ENCODE data around the gene THADA.
"Not testable (repeated sequence)": the region's sequence is repeated elsewhere in the genome, so short reads cannot be mapped to it uniquely, and the experiment has no call there.

THADA gene

DNA sequence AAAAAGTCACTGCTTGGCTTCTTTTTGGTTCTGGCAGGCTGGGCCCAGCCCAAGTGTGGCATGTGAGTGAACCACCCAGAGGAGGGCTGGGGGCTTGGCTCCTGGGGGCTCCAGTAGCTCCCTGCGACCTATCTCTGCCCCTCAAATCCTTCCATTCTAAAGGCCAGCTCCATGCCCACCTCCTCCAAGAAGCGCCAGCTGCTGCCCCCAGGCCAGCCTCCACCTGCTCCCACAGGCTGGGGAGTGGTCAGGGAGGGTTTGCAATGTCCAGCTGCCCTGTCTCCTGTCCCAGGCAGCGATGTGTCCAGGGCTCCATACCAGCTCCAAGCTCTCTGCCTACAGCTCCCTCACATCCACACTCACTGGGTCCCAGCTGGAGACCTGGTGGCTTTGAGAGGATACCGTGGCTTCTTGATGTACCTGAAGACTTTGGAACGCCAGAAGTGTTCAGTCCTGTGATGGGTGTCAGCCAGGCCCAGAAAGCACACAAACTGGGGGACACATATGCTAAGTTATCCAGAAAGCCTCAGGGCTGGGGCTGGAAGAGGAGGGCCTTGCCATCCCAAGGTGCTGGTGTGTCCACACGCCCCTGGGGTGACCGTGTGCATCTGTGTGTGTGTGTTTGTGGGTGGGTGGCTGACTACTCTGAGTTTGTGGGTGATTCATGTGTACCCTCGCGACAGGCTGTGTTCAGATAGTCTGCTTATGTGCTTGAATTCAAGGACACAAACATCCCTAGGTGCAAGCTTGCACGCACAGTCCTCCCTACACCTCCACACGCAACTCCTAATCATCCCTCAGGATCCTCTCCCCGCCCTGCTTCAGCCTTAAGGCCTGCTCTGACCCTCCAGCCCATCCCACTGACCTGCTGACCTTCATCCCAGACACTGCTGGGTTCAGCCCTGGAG, 402.8 kb downstream of the THADA start:
- peak in 1 of 2 donors; percentile 42 for DNase-seq

DNA sequence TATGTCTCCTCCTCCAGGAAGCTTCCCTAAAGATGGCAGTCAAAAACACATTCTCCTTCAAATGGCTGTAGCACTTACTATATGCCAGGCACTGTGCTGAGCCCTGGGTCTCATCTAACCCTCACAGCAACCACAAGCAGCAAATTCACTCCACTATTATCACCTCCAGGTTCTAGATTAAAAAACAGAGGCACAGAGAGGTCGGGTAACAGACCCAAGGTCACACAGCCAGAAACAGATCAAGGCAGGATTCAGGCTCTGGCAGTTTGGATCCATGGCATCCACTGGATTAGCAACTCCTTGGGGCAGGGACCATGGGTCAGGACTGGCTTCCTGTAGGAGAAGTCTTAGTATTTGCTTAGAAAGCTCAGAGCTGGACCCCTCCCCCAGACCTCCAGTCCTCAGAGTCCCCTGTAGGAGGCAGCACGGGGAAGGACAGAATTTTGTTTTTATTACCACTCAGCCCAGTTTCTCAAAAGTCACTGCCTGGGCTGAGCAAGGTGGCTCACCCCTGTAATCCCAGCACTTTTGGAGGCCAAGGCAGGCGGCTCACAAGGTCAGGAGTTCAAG, 403.8 kb downstream of the THADA start:
- no peak for DNase-seq

DNA sequence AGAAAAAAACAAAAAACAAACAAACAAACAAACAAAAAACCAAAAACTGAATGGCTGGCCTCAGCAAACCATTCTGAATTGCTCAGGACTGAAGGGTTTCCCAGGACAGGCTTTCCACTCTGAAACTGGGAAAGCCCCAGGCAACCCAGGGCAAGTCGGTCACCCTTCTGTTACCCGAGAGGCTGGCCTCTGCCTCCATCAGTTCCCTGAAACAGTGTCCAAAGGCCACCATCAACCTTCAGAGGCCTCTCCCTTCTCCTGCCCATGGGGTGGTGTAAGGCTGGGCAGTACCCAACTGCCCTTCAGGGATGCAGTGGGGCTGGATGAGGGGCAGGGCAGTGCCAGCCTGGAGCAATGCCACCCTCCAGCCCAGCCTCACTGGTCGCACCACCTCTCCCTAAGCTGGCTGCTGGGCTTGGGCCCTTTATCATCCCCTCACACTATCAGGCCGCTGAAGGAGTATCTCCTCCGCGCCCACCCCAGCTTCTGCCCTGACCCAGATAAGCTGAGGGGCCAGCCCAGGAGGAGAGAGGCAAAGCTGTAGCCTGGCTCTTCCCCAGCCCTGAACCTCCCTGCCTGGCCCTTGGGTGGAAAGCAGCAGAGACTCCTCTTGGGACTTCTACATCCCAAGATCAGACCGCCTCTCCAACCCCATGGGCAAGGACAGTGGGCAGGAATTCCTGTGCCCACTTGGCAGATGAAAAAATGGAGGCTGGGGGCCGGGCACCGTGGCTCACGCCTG, 405.4 kb downstream of the THADA start:
- no peak for DNase-seq

DNA sequence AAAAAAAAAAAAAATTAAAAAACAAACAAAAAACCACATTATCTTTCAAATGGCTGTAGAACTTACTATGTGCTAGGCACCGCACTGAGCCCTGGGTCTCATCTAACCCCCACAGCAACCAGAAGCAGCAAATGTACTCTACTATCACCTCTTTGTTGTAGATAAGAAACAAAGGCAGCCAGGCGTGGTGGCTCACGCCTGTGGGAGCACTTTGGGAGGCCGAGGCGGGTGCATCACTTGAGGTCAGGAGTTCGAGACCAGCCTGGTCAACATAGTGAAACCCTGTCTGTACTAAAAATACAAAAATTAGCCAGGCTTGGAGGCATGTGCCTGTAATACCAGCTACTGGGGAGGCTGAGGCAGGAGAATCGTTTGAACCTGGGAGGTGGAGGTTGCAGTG, 406.0 kb downstream of the THADA start:
- not testable (repeated sequence) for DNase-seq

DNA sequence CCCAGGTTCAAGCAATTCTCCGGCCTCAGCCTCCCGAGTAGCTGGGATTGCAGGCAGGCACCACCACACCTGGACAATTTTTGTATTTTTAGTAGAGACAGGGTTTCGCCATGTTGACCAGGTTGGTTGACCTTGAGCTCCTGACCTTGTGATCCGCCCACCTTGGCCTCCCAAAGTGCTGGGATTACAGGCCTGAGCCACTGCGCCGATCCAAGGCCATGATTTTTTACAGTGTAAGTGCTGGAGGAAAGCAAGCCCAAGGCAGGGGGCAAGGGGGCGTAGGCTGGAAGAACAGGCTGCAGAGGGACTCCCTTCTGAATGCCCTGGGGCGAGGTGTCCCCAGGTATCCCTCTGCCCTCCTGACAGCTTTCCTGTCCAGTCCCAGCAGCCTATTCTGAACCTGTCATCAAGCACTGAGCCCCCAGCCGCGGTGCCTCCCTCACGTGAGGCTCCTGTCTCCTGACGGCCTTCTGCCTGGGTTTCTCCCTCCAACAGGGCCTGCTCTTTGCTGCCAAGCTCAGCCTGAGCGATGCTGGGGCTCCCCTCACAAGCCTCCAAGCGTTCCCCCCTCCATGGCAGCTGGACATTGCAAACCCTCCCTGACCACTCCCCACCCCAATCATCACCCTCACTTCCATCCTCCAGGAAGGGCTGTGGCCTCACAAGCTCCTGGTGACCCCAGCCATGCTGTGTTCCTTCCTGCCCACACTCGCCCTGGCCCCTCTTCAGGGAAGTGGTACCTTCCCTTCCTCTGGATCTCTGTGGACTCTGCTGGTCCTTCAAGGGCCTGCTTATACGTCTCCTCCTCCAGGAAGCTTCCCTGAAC, 407.1 kb downstream of the THADA start:
- no peak for DNase-seq

DNA sequence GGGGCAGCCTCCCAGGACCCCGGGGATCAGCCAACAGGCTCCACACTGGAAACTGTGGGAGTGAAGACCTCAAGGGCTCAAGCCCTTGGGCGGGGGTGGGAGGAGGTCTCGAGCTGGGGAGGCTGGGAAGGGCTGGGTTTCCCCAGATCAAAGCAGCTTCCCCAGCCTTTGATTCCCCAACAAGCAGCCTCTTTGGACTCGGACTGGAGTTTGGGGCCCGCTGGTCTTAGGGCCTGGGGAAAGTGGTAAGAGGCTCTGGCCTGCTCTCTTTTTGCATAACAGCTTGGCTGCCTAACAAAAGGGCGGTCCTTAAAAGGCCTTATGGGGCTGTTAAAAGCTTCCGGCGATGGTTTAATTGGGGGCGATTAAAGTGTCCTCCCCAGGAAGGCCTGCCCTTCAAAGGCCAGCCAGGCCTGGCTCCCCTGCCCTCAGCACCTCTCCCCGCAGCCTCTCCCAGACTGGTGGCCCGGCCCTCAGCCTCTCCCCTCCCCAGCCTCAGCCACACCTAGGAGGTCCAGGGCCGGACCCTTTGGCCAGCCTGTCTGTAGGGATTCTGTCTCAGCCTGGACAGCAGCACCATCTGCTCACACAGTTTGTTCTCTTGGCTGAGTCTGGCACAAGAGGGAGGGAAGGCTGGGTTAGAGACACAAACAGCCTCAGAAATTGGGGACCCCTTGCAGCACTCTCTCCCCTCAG, 409.0 kb downstream of the THADA start:
- DNase-seq = no peak

DNA sequence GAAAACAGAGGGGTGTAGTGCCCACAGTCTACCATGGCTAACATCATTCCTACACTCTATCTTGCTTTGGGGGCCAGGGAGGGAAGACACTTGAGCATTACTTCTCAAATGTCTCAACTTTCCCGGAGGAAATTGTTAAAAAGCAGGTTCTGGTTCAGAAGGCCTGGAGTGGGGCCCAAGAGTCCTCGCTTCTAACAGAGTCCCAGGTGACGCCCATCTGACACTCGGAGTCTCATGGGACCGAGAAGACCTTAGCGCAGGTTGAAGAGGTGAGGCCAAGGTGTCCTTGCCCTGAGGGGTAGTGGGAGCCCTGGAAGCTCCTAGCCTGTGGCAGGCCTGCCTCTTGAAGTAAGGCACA, 409.5 kb downstream of the THADA start:
- DNase-seq = no peak

DNA sequence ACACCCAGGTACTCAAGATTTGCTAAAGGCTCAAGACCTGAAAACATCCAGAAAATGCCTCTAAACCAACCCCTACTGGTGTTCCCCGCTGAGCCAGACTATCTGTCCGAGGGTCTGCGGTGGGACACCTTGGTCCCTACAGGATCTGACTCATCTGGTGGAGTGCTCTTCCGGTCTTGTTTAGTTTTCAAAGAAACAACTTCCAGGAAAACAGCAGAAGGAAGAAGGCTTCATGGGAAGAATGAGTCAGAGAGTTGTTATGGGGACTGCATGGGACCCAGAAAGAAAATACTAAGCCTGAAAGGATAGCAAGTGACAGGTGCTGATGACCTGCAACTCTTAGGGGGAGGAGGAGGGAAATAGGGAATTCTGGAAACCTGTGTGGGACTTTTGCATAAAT, 410.7 kb downstream of the THADA start:
- no peak for DNase-seq

DNA sequence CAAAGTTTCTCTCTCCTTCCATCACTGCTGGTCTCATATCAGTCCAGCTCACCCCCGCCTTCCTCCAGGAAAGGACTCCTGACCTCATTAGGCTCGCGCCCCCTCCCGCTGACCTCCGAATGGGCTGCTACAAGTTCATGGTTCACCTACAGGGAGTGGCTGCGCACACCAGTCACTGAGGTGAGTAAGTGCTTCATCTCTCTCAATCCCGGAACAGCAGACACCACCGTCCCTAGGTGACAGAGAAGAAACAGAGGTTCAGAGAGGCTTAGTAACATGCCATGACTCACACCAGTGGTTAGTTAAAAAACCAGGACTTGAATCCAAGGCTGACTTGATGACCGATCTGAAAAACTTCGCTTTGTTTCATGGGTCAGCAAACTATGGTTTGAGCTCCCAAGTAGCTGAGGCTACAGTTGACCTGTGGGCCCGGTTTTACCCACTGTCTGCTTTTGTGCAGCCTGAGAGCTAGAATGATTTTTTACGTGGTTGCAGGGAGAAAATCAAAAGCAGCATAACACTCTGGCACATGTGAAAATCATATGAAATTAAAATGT, 411.4 kb downstream of the THADA start:
- DNase-seq = peak; percentile 57 to 61

DNA sequence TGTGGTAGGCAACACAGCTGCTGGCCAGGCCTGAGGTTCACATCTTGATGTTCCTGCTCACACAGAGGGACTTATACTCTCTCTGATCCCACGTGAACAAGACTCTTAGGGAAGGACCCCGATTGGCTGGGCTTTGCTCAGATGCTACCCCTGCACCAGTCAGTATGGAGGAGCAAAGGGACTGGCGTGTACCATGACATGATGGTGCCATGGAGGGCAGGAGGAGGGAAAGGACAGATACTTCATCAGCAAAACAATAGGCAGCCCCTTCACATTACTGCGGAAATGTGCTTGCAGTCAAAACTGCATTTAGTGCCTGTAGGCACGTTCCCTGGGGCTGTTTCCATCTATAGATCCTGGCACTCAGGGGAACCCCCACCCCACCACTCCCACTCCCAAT, 412.1 kb downstream of the THADA start:
- DNase-seq = no peak

DNA sequence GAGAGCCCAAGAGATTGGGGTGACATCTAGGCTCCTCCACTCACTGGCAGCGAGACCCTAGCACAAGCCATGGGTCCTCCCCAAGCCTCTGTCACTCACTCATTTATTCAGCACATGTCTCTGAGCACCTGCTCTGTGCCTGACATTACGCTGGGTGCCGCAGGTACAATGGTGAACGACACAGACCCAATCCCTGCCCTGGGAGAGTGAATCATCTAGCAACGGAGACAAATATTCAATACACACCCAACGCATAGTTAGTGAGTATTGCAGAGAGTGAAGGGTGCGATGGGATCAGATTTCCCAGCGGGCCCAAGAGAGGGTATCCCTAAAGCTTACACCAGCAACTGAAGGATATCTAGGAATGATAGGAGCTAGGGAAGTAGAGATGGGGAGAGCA, 414.9 kb downstream of the THADA start:
- no peak for DNase-seq

All from activated CD4-positive, alpha-beta T cell treated with anti-CD3 and anti-CD28 coated beads for 4 hours (primary cell).